Liver (tissue), 9 donors: ENCODE results near the gene SCN8A. TPM values are rescaled to one million over a fixed set of nuclear protein-coding genes. Genes with fewer than 3 reads are reported as not detected.

ENCODE experiments used
- DNase-seq: peaks from one replicate; pipeline ENCODE4 v3.0.0-alpha.2; 2017; ENCODE audit warnings: low spot score
- H3K27ac ChIP-seq, 2 donors: one replicate each; pipeline ENCODE4 v1.7.0; 2013; ENCODE audit warnings: inconsistent platforms in 2 of 2, low read length in 2 of 2, control low read depth in 1 of 2, low read depth in 1 of 2, mild to moderate bottlenecking in 1 of 2
- H3K27me3 ChIP-seq, 4 donors: one replicate each; pipeline versions ENCODE4 v1.6.1 to v1.7.0; 2013; ENCODE audit warnings: low read length in 3 of 4, inconsistent platforms in 1 of 4, mild to moderate bottlenecking in 1 of 4, moderate library complexity in 1 of 4; ENCODE audit not compliant: control insufficient read depth in 4 of 4, insufficient read depth in 4 of 4
- H3K36me3 ChIP-seq, 4 donors: one replicate each; pipeline versions ENCODE4 v1.6.1 to v1.7.0; 2013; ENCODE audit warnings: low read length in 3 of 4, mild to moderate bottlenecking in 3 of 4, low read depth in 1 of 4, moderate library complexity in 1 of 4; ENCODE audit not compliant: control insufficient read depth in 4 of 4, insufficient read depth in 3 of 4
- H3K4me1 ChIP-seq, 4 donors: one replicate each; pipeline versions ENCODE4 v1.6.1 to v1.7.0; 2013; ENCODE audit warnings: low read length in 3 of 4, mild to moderate bottlenecking in 3 of 4, moderate library complexity in 1 of 4; ENCODE audit not compliant: control insufficient read depth in 4 of 4, insufficient read depth in 4 of 4
- H3K4me3 ChIP-seq, 3 donors: one replicate each; pipeline versions ENCODE4 v1.6.1 to v1.7.0; 2013; ENCODE audit warnings: low read length in 3 of 3, control low read depth in 1 of 3, low read depth in 1 of 3, mild to moderate bottlenecking in 1 of 3
- H3K9ac ChIP-seq, 2 donors: one replicate each; pipeline ENCODE4 v1.7.0; 2013; ENCODE audit warnings: low read length in 2 of 2, mild to moderate bottlenecking in 2 of 2, moderate library complexity in 2 of 2, control low read depth in 1 of 2, low read depth in 1 of 2
- H3K9me3 ChIP-seq, 4 donors: one replicate each; pipeline versions ENCODE4 v1.6.1 to v1.7.0; 2013; ENCODE audit warnings: low read length in 3 of 4; ENCODE audit not compliant: control insufficient read depth in 4 of 4
- EGR1 ChIP-seq, 2 donors: IDR thresholded peaks; 2 replicates each; pipeline ENCODE4 v1.6.1; 2016 to 2018; ENCODE audit warnings: antibody characterized with exemption in 2 of 2, low read depth in 2 of 2
- FOXA1 ChIP-seq: IDR thresholded peaks from 2 replicates; pipeline ENCODE4 v1.6.1; 2016; ENCODE audit warnings: antibody characterized with exemption
- FOXA2 ChIP-seq: IDR thresholded peaks from 2 replicates; pipeline ENCODE4 v1.6.1; 2016; ENCODE audit warnings: antibody characterized with exemption
- GABPA ChIP-seq, 2 donors: IDR thresholded peaks in 1 of 2; conservative IDR thresholded peaks in 1 of 2; 2 replicates each; pipeline ENCODE4 v1.6.1; 2016; ENCODE audit warnings: antibody characterized with exemption in 2 of 2, mild to moderate bottlenecking in 1 of 2, moderate library complexity in 1 of 2
- HNF4G ChIP-seq: IDR thresholded peaks from 2 replicates; pipeline ENCODE4 v1.6.1; 2016; ENCODE audit warnings: antibody characterized with exemption
- JUND ChIP-seq, 2 donors: IDR thresholded peaks; 2 replicates each; pipeline ENCODE4 v1.6.1; 2016; ENCODE audit warnings: antibody characterized with exemption in 2 of 2
- NR2F2 ChIP-seq: IDR thresholded peaks from 2 replicates; pipeline ENCODE4 v1.6.1; 2016; ENCODE audit warnings: antibody characterized with exemption
- RAD21 ChIP-seq, 2 donors: IDR thresholded peaks; 2 replicates each; pipeline ENCODE4 v1.6.1; 2016; ENCODE audit warnings: antibody characterized with exemption in 2 of 2, mild to moderate bottlenecking in 2 of 2
- RXRA ChIP-seq, 2 donors: IDR thresholded peaks; 2 replicates each; pipeline ENCODE4 v1.6.1; 2017 to 2018; ENCODE audit warnings: antibody characterized with exemption in 2 of 2, mild to moderate bottlenecking in 1 of 2
- SP1 ChIP-seq: IDR thresholded peaks from 2 replicates; pipeline ENCODE4 v1.6.1; 2018; ENCODE audit warnings: antibody characterized with exemption, mild to moderate bottlenecking
- TAF1 ChIP-seq: conservative IDR thresholded peaks from 2 replicates; pipeline ENCODE4 v1.6.1; 2016; ENCODE audit warnings: antibody characterized with exemption, mild to moderate bottlenecking
- YY1 ChIP-seq: IDR thresholded peaks from 2 replicates; pipeline ENCODE4 v1.6.1; 2016; ENCODE audit warnings: antibody characterized with exemption, mild to moderate bottlenecking
- WGBS: extraction: QIAGEN DNeasy Blood & Tissue Kit; methylation state at CpG from one replicate; pipeline ENCODE4 v1.1.7; 2013; 5-methylcytosine and 5-hydroxymethylcytosine counted together
- polyA plus RNA-seq, 2 donors: library from polyadenylated mRNA; stranded (reverse) in 1 of 2; unstranded in 1 of 2; fragments of 200-250 nt in 1 of 2; fragments of >200 nt in 1 of 2; fragmentation: Nextera tagmentation in 1 of 2; extraction: Ambion mirVana in 1 of 2; gene quantifications; one replicate each; pipeline versions ENCODE4 v1.2.1 to v1.2.3, GENCODE V29; 2013 to 2015
- total RNA-seq, 2 donors: library from RNA; depleted of rRNA; stranded (reverse); fragments of >200 nt; gene quantifications; one replicate each; pipeline ENCODE4 v1.2.3, GENCODE V29; 2014
- TF ChIP-seq, protein P1 (sequence below): fragments of 150-350 bp; IDR thresholded peaks from 2 replicates; pipeline ENCODE4 v1.5.1; 2017; ENCODE audit warnings: improper control_type of control experiment, low read depth, low read length; ENCODE audit not compliant: missing input control
- TF ChIP-seq, protein P2 (sequence below): IDR thresholded peaks from 2 replicates; pipeline ENCODE4 v1.6.1; 2016; ENCODE audit warnings: antibody characterized with exemption, mild to moderate bottlenecking
- TF ChIP-seq, protein P3 (sequence below): IDR thresholded peaks from 2 replicates; pipeline ENCODE4 v1.6.1; 2016; ENCODE audit warnings: antibody characterized with exemption
- TF ChIP-seq, protein P4 (sequence below): IDR thresholded peaks from 2 replicates; pipeline ENCODE4 v1.6.1; 2016; ENCODE audit warnings: antibody characterized with exemption
- TF ChIP-seq, protein P5 (sequence below): IDR thresholded peaks from 2 replicates; pipeline ENCODE4 v1.6.1; 2016; ENCODE audit warnings: antibody characterized with exemption
- donor health status: healthy.
- donor health status: healthy.
- donor health status: healthy.
- donor health status: healthy.
- donor health status: healthy.

Gene SCN8A
- total and polyA plus RNA-seq, 4 donors, result 0.84 to 12.7 (median 3.8) TPM

DNA sequence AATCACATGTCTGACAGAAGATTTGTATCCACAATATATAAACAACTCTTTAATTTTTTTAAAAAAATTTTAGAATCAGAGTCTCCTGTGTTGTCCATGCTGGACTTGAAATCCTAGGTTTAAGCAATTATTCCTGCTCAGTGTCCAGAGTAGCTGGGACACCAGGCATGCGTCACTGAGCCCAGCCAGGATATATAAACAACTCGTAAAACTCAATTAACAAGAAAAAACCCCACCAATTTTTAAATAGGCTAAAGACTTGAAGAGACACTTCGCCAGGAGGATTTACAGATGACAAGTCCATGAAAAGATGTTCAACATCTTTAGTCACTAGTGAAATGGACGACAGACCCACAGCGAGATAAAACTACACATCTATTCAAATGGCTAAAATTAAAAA lies 2.0 kb upstream of the SCN8A start:
- DNase-seq, result no peak
- 91% methylated on average over 5 of the region's 5 CpGs for WGBS
- H3K27me3 ChIP-seq, result no peaks in the 10 kb centered on the region
- H3K4me1 ChIP-seq, result peaks cover 4 to 13% (median 9%) of the 10 kb centered on the region in 4 donors
- no peak overlapping the region for H3K9ac ChIP-seq
- no peaks in the 10 kb centered on the region for H3K36me3 ChIP-seq
- H3K4me3 ChIP-seq, result no peak overlapping the region
- H3K27ac ChIP-seq, result no peak overlapping the region
- no peaks in the 10 kb centered on the region for H3K9me3 ChIP-seq
- TF ChIP-seq, protein P1, sequence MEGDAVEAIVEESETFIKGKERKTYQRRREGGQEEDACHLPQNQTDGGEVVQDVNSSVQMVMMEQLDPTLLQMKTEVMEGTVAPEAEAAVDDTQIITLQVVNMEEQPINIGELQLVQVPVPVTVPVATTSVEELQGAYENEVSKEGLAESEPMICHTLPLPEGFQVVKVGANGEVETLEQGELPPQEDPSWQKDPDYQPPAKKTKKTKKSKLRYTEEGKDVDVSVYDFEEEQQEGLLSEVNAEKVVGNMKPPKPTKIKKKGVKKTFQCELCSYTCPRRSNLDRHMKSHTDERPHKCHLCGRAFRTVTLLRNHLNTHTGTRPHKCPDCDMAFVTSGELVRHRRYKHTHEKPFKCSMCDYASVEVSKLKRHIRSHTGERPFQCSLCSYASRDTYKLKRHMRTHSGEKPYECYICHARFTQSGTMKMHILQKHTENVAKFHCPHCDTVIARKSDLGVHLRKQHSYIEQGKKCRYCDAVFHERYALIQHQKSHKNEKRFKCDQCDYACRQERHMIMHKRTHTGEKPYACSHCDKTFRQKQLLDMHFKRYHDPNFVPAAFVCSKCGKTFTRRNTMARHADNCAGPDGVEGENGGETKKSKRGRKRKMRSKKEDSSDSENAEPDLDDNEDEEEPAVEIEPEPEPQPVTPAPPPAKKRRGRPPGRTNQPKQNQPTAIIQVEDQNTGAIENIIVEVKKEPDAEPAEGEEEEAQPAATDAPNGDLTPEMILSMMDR, result no peak
- TF ChIP-seq, protein P2, sequence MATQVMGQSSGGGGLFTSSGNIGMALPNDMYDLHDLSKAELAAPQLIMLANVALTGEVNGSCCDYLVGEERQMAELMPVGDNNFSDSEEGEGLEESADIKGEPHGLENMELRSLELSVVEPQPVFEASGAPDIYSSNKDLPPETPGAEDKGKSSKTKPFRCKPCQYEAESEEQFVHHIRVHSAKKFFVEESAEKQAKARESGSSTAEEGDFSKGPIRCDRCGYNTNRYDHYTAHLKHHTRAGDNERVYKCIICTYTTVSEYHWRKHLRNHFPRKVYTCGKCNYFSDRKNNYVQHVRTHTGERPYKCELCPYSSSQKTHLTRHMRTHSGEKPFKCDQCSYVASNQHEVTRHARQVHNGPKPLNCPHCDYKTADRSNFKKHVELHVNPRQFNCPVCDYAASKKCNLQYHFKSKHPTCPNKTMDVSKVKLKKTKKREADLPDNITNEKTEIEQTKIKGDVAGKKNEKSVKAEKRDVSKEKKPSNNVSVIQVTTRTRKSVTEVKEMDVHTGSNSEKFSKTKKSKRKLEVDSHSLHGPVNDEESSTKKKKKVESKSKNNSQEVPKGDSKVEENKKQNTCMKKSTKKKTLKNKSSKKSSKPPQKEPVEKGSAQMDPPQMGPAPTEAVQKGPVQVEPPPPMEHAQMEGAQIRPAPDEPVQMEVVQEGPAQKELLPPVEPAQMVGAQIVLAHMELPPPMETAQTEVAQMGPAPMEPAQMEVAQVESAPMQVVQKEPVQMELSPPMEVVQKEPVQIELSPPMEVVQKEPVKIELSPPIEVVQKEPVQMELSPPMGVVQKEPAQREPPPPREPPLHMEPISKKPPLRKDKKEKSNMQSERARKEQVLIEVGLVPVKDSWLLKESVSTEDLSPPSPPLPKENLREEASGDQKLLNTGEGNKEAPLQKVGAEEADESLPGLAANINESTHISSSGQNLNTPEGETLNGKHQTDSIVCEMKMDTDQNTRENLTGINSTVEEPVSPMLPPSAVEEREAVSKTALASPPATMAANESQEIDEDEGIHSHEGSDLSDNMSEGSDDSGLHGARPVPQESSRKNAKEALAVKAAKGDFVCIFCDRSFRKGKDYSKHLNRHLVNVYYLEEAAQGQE, result no peak
- TF ChIP-seq, protein P3, sequence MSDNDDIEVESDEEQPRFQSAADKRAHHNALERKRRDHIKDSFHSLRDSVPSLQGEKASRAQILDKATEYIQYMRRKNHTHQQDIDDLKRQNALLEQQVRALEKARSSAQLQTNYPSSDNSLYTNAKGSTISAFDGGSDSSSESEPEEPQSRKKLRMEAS, result no peak
- TF ChIP-seq FOXA1, result no peak
- no peak for TF ChIP-seq EGR1 (IDR thresholded peaks at IDR 0.05; ENCODE audit: low read depth in 2 of 2)
- no peak for TF ChIP-seq SP1
- no peak for TF ChIP-seq RXRA (IDR thresholded peaks at IDR 0.05)
- TF ChIP-seq NR2F2, result no peak
- TF ChIP-seq, protein P4, sequence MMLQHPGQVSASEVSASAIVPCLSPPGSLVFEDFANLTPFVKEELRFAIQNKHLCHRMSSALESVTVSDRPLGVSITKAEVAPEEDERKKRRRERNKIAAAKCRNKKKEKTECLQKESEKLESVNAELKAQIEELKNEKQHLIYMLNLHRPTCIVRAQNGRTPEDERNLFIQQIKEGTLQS, result no peak
- TF ChIP-seq, protein P5, sequence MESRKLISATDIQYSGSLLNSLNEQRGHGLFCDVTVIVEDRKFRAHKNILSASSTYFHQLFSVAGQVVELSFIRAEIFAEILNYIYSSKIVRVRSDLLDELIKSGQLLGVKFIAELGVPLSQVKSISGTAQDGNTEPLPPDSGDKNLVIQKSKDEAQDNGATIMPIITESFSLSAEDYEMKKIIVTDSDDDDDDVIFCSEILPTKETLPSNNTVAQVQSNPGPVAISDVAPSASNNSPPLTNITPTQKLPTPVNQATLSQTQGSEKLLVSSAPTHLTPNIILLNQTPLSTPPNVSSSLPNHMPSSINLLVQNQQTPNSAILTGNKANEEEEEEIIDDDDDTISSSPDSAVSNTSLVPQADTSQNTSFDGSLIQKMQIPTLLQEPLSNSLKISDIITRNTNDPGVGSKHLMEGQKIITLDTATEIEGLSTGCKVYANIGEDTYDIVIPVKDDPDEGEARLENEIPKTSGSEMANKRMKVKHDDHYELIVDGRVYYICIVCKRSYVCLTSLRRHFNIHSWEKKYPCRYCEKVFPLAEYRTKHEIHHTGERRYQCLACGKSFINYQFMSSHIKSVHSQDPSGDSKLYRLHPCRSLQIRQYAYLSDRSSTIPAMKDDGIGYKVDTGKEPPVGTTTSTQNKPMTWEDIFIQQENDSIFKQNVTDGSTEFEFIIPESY, result no peak
- no peak for TF ChIP-seq GABPA (IDR thresholded peaks at IDR 0.05 in 1 of 2, conservative IDR thresholded peaks at IDR 0.05 in 1 of 2)
- TF ChIP-seq YY1, result no peak
- TF ChIP-seq RAD21 (IDR thresholded peaks at IDR 0.05), result no peak
- no peak for TF ChIP-seq TAF1
- no peak for TF ChIP-seq HNF4G
- no peak for TF ChIP-seq FOXA2
- TF ChIP-seq JUND (IDR thresholded peaks at IDR 0.05), result no peak
